Measurements from ENCODE around the gene RNU6-7. TPM values are rescaled to one million over a fixed set of nuclear protein-coding genes. Genes with fewer than 3 reads are reported as not detected.

The RNU6-7 gene
- total and polyA plus RNA-seq, 10 of the 15 experiments (the other 5 are each of a cell fraction or from before 2014, with no cell fraction given): not detected

- DNase-seq (ENCODE audit: low read depth, low spot score): no peak
- H3K4me2 ChIP-seq (ENCODE audit: control insufficient read depth, insufficient read depth): no peak overlapping the region
- SMC1A ChIA-PET (ENCODE audit: uncharacterized antibody, unreplicated experiment): interaction anchor here (0.7 kb wide), 1 partner anchor 1461 kb away, joined by 4 read pairs; no protein-coding TSS in a partner anchor
- POLR2A ChIA-PET: no interaction called here
- H3K4me1 ChIP-seq (ENCODE audit: control insufficient read depth, insufficient read depth, low read length): peaks cover 5% of the 10 kb centered on the region
- no peak overlapping the region for H3K9ac ChIP-seq (ENCODE audit: control insufficient read depth, insufficient read depth, low read length)
- RAD21 ChIA-PET (ENCODE audit: unreplicated experiment): no interaction called here
- H3K36me3 ChIP-seq (ENCODE audit: control insufficient read depth in 2 of 2, insufficient read depth in 2 of 2, low read length in 1 of 2): no peaks in the 10 kb centered on the region
- no peaks in the 10 kb centered on the region for H4K20me1 ChIP-seq (ENCODE audit: control insufficient read depth, insufficient read depth)
- no peak for ATAC-seq
- no TSS peak for BruUV-seq (replicated peaks)
- no peaks in the 10 kb centered on the region for H3K27me3 ChIP-seq (replicated peaks in 1 of 2; ENCODE audit: control insufficient read depth in 2 of 2, insufficient read depth in 2 of 2, low read length in 1 of 2)
- no peaks in the 10 kb centered on the region for H3K79me2 ChIP-seq (ENCODE audit: control insufficient read depth, insufficient read depth, low read length)
- in situ Hi-C loops (cut with MboI): no loop called here
- H3K4me3 ChIP-seq: no peak overlapping the region
- H3K27ac ChIP-seq (ENCODE audit: control insufficient read depth, insufficient read depth): no peak overlapping the region
- intact Hi-C loops (cut with micrococcal nuclease; ENCODE audit: unreplicated experiment): no loop called here
- no peak for TF ChIP-seq NFIC (IDR thresholded peaks at IDR 0.05; ENCODE audit: low read depth, low read length)
- TF ChIP-seq IRF4 (IDR thresholded peaks at IDR 0.05; ENCODE audit: low read depth, low read length): no peak
- TF ChIP-seq MYB (IDR thresholded peaks at IDR 0.05; ENCODE audit: borderline replicate concordance, low read depth, low read length): no peak
- TF ChIP-seq ZBED1 (IDR thresholded peaks at IDR 0.05; ENCODE audit: borderline replicate concordance): no peak
- no peak for TF ChIP-seq FOS (IDR thresholded peaks at IDR 0.05; ENCODE audit: borderline replicate concordance, extremely low read depth, insufficient read length)
- TF ChIP-seq WRNIP1 (IDR thresholded peaks at IDR 0.05; ENCODE audit: borderline replicate concordance, low read depth, low read length): no peak
- TF ChIP-seq SMAD5 (IDR thresholded peaks at IDR 0.05; ENCODE audit: low read depth): no peak
- TF ChIP-seq POLR2A (IDR thresholded peaks at IDR 0.05; ENCODE audit: low read depth, low read length): no peak
- TF ChIP-seq NR2C1 (IDR thresholded peaks at IDR 0.05): no peak
- TF ChIP-seq IKZF2 (IDR thresholded peaks at IDR 0.05): no peak
- TF ChIP-seq BMI1 (IDR thresholded peaks at IDR 0.05; ENCODE audit: borderline replicate concordance): no peak
- no peak for TF ChIP-seq CHD1 (IDR thresholded peaks at IDR 0.05; ENCODE audit: low read depth, low read length)
- TF ChIP-seq MEF2B (IDR thresholded peaks at IDR 0.05; ENCODE audit: partially characterized antibody, poor library complexity, severe bottlenecking): no peak
- no peak for FAIRE-seq
- WGBS (ENCODE audit: insufficient coverage, insufficient replicate concordance, low lambda C conversion rate, missing lambda C conversion rate): 71% methylated on average over 2 of the region's 2 CpGs
- no peaks in the 10 kb centered on the region for H3K9me3 ChIP-seq (replicated peaks; ENCODE audit: control insufficient read depth, insufficient read depth, low read length)
- H2AFZ ChIP-seq (ENCODE audit: control insufficient read depth, low read depth, low read length): no peak overlapping the region
- CTCF ChIA-PET: no interaction called here
These were observed 8.3 kb upstream of the RNU6-7 start for GRCh38 chr14:32193532-32193931.

All from GM12878 (cell line).